GM18508 (cell line): ENCODE data around the gene IDH3A.
A peak's percentile ranks its signal among the peaks of the same experiment; 100 is the strongest.

Source experiments
- ATAC-seq: cut with Tn5 transposase; IDR thresholded peaks from one replicate; pipeline ENCODE4 v1.9.1; 2021; ENCODE audit warnings: moderate number of reproducible peaks; ENCODE audit not compliant: insufficient read depth, unreplicated experiment

Gene IDH3A

GRCh38 chr15:78149068-78149804 is at the start of gene IDH3A:
TSS of gene IDH3A (plus strand) at chr15:78149362. CDS start at chr15:78149404, 42 bp downstream.
- ATAC-seq, result peak; percentile 38

- no peak for ATAC-seq
These were observed 48.3 kb upstream of the IDH3A start for GRCh38 chr15:78100886-78101285.

- no peak for ATAC-seq
These were observed 47.6 kb upstream of the IDH3A start for GRCh38 chr15:78101423-78102105.

DNA sequence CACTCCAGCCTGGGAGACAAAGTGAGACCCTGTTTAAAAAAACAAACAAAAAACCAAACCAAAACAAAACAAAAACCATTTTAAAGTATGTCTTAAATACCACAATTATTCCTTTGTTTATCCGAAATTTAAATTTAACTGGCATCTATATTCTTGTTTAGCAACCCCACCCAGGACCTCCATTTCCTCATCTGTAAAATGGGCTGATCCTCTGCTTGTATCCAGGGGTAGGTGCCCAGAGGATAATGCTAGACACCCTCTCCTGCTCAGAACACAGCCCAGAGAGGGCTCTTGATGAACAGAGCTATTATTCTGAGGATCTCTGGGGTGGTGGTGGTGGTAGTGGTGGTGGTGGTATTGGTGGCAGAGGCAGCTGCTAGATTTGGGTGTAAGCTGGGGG is 47.0 kb upstream of the IDH3A start:
- ATAC-seq, result no peak

DNA sequence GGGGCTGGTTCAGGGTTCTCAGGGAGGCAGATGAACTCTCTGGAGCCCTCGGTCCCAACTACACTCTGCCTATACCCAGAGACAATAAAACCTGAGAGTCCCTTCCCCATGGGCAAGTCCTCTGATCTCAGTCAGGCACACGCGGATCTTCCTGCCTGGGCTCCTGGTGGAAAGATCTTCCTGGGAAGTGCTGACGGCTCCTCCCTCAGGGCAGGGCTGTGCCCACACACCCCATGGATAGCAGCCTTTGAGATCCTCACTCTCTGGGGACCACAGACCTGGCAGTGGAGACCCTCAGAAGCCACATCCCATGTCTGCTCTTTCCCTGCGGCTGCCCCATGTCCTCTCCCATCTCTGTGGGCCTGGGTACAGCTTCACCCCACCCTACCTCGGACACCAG is 46.4 kb upstream of the IDH3A start:
- no peak for ATAC-seq

GRCh38 chr15:78103406-78104118 is 45.6 kb upstream of the IDH3A start:
- no peak for ATAC-seq

- no peak for ATAC-seq
These were observed 45.1 kb upstream of the IDH3A start for GRCh38 chr15:78104119-78104479.

- no peak for ATAC-seq
These were observed 44.3 kb upstream of the IDH3A start for GRCh38 chr15:78104566-78105475.

- no peak for ATAC-seq
These were observed 43.5 kb upstream of the IDH3A start for GRCh38 chr15:78105476-78106241.

GRCh38 chr15:78107471-78107870 is 41.7 kb upstream of the IDH3A start:
- no peak for ATAC-seq

DNA sequence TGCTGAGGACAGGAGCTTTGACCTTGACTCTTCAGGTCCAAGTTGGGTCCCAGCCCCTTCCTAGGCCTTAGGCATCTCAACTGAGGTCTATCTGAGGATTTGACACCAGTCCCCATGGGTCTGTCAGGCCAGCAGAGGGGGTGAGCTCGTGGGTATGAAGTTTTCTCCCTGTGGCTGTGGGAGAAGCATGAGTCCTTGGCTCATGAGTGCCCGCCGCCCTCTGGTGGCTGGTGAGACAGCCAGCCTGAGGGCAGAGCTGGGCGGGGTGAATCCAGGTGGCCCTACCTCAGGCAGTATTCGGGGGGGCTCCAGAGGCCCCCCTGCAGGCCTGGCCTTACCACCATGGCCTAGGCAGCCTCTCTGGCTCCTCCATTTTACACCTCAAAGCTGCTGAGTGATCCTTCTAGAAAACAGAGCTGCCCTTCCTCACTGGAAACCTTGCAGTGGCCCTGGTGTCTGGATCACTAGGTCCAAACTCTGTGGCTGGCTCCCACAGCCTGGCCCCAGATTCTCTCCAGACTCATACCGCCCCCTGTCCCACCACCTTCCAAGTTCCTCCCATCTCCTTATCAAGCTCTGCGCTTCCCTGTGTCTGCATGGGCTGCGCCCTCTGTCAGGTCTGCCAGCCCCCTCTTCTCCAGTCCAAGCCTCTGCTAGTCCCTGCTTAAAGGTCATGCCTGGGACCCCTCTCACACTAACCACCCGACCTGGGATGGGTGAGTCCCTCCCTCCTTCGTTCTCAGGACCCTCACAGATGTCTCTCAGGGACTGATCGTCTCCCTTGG is 40.7 kb upstream of the IDH3A start:
- no peak for ATAC-seq

DNA sequence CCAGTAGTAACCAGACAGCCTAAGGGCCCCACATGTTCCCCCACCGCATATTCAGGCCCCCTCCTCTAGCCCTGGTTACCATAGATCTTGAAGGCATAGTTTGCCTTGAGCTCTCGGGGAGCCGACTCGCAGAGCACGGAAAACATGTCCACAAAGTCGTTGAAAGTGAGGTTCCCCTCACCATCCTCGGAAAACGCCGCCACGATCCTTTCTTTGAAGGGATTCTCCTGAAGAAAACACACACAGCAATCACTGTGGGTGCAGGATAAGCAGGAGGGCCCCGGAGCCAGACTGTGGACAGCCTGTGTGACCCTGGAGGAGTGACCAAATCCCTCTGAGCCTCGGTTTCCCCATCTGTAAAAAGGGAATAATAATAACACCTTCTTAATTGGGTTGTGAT is 40.0 kb upstream of the IDH3A start:
- ATAC-seq, result no peak

DNA sequence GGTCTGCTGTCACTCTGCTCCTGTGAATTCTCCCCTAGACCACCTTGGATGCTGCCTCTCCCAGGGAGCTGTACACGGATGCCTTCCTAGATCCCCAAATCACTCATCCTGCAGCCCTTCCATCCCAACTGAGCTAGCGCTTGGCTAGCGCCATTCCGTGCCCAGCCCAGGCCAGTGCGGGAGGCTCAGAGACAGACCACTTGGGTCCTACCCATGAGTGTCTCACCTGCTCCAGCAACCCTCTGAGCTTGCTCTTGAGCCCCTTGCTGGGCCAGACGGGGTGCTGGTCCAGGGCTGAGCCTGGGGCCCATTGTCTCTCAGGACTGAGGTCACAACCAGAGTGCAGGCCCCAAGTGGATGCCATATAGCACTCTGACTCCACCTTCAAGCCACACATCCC is 39.1 kb upstream of the IDH3A start:
- ATAC-seq, result no peak

DNA sequence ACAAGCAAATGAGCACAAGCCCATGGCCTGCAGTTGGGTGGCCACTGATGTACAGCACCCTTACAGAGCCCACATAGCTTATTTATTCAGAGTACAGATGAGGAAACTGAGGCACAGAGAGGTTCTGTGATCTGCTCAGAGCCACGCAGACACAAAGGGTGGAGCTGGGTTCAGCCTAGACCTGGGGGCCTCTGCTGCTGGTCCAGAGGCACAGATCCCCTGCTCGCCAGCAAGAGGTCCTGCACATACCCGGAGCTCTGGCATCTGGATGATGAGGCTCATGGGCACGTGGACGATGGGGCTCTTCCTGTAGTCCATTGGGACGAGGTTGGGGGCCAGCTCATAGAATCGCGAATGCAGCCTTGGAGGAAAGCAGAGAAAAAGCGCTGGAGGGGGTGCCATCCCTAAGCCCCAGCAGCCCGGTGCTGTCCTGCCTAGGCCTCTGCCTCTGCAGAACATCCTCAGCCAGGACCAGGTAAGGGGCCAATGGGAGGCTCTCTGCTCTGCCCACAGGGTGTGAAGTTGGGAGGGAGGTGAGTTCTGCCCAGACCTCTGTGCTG is 38.2 kb upstream of the IDH3A start:
- no peak for ATAC-seq

DNA sequence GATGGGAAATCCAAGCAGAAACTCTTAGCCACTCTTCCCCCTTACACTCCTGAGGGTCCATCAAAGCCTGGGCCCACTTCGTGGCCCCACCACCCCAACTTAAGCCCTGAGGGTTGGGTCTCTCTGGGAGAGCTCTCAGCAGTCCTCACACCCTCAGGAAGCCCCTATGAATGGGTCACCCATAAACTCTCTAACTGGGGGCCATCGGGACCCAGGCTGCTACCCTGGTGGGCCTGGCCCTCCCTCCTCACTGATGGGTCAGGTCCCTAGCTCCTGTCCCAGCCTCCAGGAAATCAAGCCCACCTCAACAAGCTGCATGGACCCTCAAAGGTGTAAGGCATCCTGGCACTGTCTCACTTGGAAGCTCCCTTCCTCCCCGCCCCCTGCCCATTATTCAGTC is 37.4 kb upstream of the IDH3A start:
- no peak for ATAC-seq

DNA sequence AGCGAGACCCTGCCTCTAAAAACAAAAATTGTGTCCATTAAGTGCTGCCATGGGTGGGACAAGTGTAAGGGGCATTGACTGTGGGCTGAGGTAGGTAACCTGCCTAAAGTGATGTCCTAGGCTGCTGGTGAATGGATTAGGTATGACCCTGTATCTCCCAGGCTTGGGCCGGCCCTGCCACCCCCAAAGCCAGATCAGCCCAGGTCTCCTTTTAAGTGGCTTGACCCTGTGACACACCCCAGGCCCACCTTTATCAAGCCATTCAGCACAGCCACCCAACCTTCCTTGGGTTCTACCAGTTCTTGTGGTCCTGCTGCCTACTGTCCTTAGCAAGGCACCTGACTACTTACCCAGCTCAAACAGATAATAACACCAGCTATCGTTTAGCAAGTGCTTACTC is 36.6 kb upstream of the IDH3A start:
- ATAC-seq, result no peak

DNA sequence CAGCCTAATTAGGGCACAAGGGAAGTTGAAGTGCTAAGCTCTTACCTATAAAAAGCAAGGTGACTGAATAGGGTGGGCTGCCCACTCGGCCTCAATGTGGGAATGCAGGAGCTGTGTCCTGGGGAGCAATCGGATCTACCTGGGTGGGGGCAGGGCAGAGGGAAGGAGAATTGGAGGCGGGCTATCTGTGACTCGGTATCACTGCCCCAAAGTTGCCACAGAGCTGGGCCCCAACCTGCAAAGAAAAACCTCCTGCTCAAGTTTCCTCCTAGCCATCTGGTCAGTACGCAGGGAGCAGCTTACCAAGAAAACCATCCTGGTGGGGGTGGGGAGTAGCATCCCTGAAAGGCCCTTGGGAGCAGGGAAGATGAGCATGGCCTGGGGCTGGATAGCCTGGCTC is 28.6 kb upstream of the IDH3A start:
- ATAC-seq, result no peak

DNA sequence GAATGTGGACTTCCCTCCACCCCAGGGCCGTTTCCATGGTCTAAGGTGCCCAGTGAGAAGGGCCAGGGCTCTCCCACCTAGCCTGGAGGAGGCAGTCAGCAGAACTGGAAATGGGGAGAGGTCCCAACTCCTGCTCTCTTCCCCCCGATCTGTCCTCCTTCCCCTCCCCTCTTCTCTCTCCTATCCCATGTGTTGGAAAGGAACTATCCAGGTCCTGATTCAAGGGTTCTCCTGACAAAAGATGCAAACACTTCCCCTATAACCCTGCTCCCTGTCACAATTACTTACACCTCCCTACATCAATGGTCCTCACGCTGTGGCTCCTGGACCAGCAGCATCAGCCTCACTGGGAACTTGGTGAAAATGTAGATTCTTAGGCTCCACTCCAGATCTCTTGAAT is 23.9 kb upstream of the IDH3A start:
- ATAC-seq, result no peak

GRCh38 chr15:78127882-78128281 is 21.3 kb upstream of the IDH3A start:
- no peak for ATAC-seq
